ENCODE data around the gene CBL.

Gene CBL

DNA sequence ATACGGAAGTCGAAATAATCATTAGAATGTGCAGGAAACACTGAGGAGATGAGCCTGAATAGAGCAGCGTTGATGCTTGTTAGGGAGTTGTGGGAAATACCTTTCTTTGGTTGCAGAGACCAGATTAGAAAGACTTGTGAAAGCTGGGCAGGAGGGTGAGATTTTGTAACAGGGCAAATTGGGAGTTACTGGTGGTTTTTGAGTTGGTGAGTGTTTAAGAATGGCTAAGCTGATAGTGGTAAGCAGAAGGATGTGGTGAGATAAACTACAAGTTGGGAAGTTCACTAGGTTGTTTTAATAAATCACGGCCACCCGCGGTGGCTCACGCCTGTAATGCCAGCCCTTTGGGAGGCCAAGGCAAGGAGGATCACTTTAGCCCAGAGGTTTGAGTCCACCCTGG, 76.4 kb downstream of the CBL start:
- DNase-seq (ENCODE audit: low read depth, low spot score): no peak
- TF ChIP-seq CTCF (IDR thresholded peaks at IDR 0.05; ENCODE audit: low read depth, low read length): no peak
- no peak overlapping the region for H3K4me3 ChIP-seq (ENCODE audit: low read depth, low read length)
- in situ Hi-C loops (cut with HindIII; ENCODE audit: low sequenced_read_pairs): no loop called here

GRCh38 chr11:119284344-119285157, 78.4 kb downstream of the CBL start:
- no peak overlapping the region for H3K4me3 ChIP-seq (ENCODE audit: low read depth, low read length)
- TF ChIP-seq CTCF (IDR thresholded peaks at IDR 0.05; ENCODE audit: low read depth, low read length): peak; percentile 48
- in situ Hi-C loops (cut with HindIII; ENCODE audit: low sequenced_read_pairs): no loop called here
- peak; percentile 55 for DNase-seq (ENCODE audit: low read depth, low spot score)

- H3K4me3 ChIP-seq (ENCODE audit: low read depth, low read length): no peak overlapping the region
- TF ChIP-seq CTCF (IDR thresholded peaks at IDR 0.05; ENCODE audit: low read depth, low read length): no peak
- in situ Hi-C loops (cut with HindIII; ENCODE audit: low sequenced_read_pairs): no loop called here
- no peak for DNase-seq (ENCODE audit: low read depth, low spot score)
Measured at GRCh38 chr11:119285431-119285830, 79.3 kb downstream of the CBL start.

GRCh38 chr11:119288219-119288618, 82.1 kb downstream of the CBL start:
- in situ Hi-C loops (cut with HindIII; ENCODE audit: low sequenced_read_pairs): no loop called here
- TF ChIP-seq CTCF (IDR thresholded peaks at IDR 0.05; ENCODE audit: low read depth, low read length): no peak
- no peak for DNase-seq (ENCODE audit: low read depth, low spot score)
- no peak overlapping the region for H3K4me3 ChIP-seq (ENCODE audit: low read depth, low read length)

DNA sequence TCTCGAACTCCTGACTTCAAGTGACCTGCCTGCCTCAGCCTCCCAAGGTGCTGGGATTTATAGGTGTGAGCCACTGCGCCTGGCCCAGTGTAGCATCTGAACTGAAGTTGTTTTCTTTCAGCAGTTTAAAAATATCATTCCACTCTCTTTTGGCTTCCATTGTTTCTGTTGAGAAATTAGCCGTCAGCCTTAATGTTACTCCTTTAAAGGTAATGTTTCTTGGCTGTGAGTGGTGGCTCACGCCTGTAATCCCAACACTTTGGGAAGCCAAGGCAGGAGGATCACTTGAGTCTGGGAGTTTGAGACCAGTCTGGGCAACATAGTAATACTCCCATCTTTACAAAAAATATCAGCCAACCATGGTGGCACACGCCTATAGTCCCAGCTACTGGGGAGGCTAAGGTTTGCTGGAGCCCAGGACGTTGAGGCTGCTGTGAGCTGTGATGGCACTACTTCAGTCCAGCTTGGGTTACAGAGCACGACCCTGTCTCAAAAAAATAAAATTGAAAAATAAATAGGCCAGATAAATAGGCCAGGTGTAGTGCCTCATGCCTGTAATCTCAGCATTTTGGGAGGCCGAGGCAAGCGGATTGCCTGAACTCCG, 84.9 kb downstream of the CBL start:
- in situ Hi-C loops (cut with HindIII; ENCODE audit: low sequenced_read_pairs): no loop called here
- no peak for TF ChIP-seq CTCF (IDR thresholded peaks at IDR 0.05; ENCODE audit: low read depth, low read length)
- H3K4me3 ChIP-seq (ENCODE audit: low read depth, low read length): no peak overlapping the region
- no peak for DNase-seq (ENCODE audit: low read depth, low spot score)

- TF ChIP-seq CTCF (IDR thresholded peaks at IDR 0.05; ENCODE audit: low read depth, low read length): no peak
- DNase-seq (ENCODE audit: low read depth, low spot score): no peak
- in situ Hi-C loops (cut with HindIII; ENCODE audit: low sequenced_read_pairs): no loop called here
- H3K4me3 ChIP-seq (ENCODE audit: low read depth, low read length): no peak overlapping the region
Measured at GRCh38 chr11:119293461-119293860, 87.3 kb downstream of the CBL start.
